OCI-LY3 (cell line): ENCODE measurements around the gene TMEM63A.
"Not testable (repeated sequence)": the region's sequence is repeated elsewhere in the genome, so short reads cannot be mapped to it uniquely, and the experiment has no call there.

Experiments used
- H2AFZ ChIP-seq: fragments of 200-600, 300-600 bp; shearing (Covaris generic); 2 replicates; pipeline ENCODE4 v1.6.0; 2014; ENCODE audit warnings: antibody characterized with exemption, low read depth, low read length
- H3K27ac ChIP-seq: fragments of 200-600, 300-600 bp; sonication (generic); 2 replicates; pipeline ENCODE4 v1.5.1; 2014; ENCODE audit warnings: mild to moderate bottlenecking, low read length, moderate library complexity, mixed read lengths
- H3K27me3 ChIP-seq: fragments of 200-600, 300-600 bp; sonication (generic); 2 replicates; pipeline ENCODE4 v1.6.1; 2014; ENCODE audit warnings: low read depth, low read length, mixed read lengths
- H3K36me3 ChIP-seq: fragments of 200-600, 300-600 bp; sonication (generic); replicated peaks from 2 replicates; pipeline ENCODE3; 2014; ENCODE audit warnings: low read depth, low read length, mixed read lengths
- H3K4me1 ChIP-seq: fragments of 300-600, 200-600 bp; sonication (generic); 2 replicates; pipeline ENCODE4 v1.6.1; 2014; ENCODE audit warnings: low read length, mixed read lengths
- H3K4me2 ChIP-seq: fragments of 200-600, 300-600 bp; sonication (generic); 2 replicates; pipeline ENCODE4 v1.6.1; 2014; ENCODE audit warnings: low read length, mixed read lengths
- H3K4me3 ChIP-seq: fragments of 300-600, 200-600 bp; sonication (generic); 2 replicates; pipeline ENCODE4 v1.5.1; 2014; ENCODE audit warnings: antibody characterized with exemption, mild to moderate bottlenecking, low read length, moderate library complexity
- H3K79me2 ChIP-seq: fragments of 300-600, 200-600 bp; shearing (Covaris generic); 2 replicates; pipeline ENCODE4 v1.6.1; 2014; ENCODE audit warnings: mild to moderate bottlenecking, low read length, mixed read lengths
- H3K9ac ChIP-seq: fragments of 300-600, 200-600 bp; shearing (Covaris generic); 2 replicates; pipeline ENCODE4 v1.6.0; 2014; ENCODE audit warnings: mild to moderate bottlenecking, low read length, moderate library complexity
- H3K9me3 ChIP-seq: fragments of 200-600, 300-600 bp; shearing (Covaris generic); 2 replicates; pipeline ENCODE4 v1.6.1; 2014; ENCODE audit warnings: low read length, mixed read lengths; ENCODE audit not compliant: insufficient read depth
- H4K20me1 ChIP-seq: fragments of 200-600, 300-600 bp; sonication (generic); 2 replicates; pipeline ENCODE4 v1.6.1; 2016; ENCODE audit warnings: low read length, mixed read lengths; ENCODE audit not compliant: insufficient read depth
- CTCF ChIP-seq: fragments of 200-600, 300-600 bp; sonication (generic); IDR thresholded peaks from 2 replicates; pipeline ENCODE4 v1.5.1; 2014; ENCODE audit warnings: antibody characterized with exemption, low read length, low read depth
- EZH2phosphoT487 ChIP-seq: fragments of 200-600 bp; shearing (Covaris generic); IDR thresholded peaks from 2 replicates; pipeline ENCODE4 v1.6.1; 2018; ENCODE audit warnings: antibody characterized with exemption, mixed run types, low read depth

Gene TMEM63A

GRCh38 chr1:225809842-225810578 lies 72.2 kb downstream of the TMEM63A start, which contains the start of gene EPHX1:
Gene EPHX1 (plus strand): TSS chr1:225810124. CDS start chr1:225828730, 18,606 bp downstream.
- no peak within 1 kb of the TSS for H3K27ac ChIP-seq

GRCh38 chr1:225808136-225808535 lies 74.0 kb downstream of the TMEM63A start:
- H4K20me1 ChIP-seq: no peaks in the 10 kb centered on the region
- no peaks in the 10 kb centered on the region for H3K9me3 ChIP-seq
- H3K9ac ChIP-seq: no peak overlapping the region
- no peak overlapping the region for H3K4me2 ChIP-seq
- H3K79me2 ChIP-seq: no peaks in the 10 kb centered on the region
- H3K27me3 ChIP-seq: no peaks in the 10 kb centered on the region
- no peak overlapping the region for H2AFZ ChIP-seq
- H3K4me3 ChIP-seq: no peak overlapping the region
- TF ChIP-seq CTCF (no peak), EZH2phosphoT487 (no peak)
- no peak overlapping the region for H3K27ac ChIP-seq
- no peaks in the 10 kb centered on the region for H3K36me3 ChIP-seq
- H3K4me1 ChIP-seq: peaks cover 7% of the 10 kb centered on the region

More at GRCh38 chr1:225809842-225810578, 72.2 kb downstream of the TMEM63A start, which contains the start of gene EPHX1:
- peak within 1 kb of the TSS; percentile 76 for H3K4me2 ChIP-seq
- TF ChIP-seq CTCF (peak; percentile 18; the same call in 1 of the 2 replicates), EZH2phosphoT487 (no peak)
- H3K79me2 ChIP-seq: no peaks in the 10 kb centered on the region
- H3K4me3 ChIP-seq: peak within 1 kb of the TSS; percentile 89
- no peaks in the 10 kb centered on the region for H3K27me3 ChIP-seq
- H3K9me3 ChIP-seq: no peaks in the 10 kb centered on the region
- peak within 1 kb of the TSS; percentile 60 for H3K9ac ChIP-seq
- no peaks in the 10 kb centered on the region for H4K20me1 ChIP-seq
- H2AFZ ChIP-seq: peak within 1 kb of the TSS; percentile 81
- H3K36me3 ChIP-seq: no peaks in the 10 kb centered on the region
- H3K4me1 ChIP-seq: peaks cover 7% of the 10 kb centered on the region

GRCh38 chr1:225806736-225807135 lies 75.4 kb downstream of the TMEM63A start:
- H3K27me3 ChIP-seq, H3K36me3 ChIP-seq, H2AFZ ChIP-seq, H3K4me3 ChIP-seq, H3K79me2 ChIP-seq, H3K27ac ChIP-seq, H3K4me2 ChIP-seq, H4K20me1 ChIP-seq, H3K4me1 ChIP-seq, H3K9me3 ChIP-seq, H3K9ac ChIP-seq: not testable (repeated sequence)

- no peak overlapping the region for H3K4me2 ChIP-seq
These were observed 75.9 kb downstream of the TMEM63A start for GRCh38 chr1:225806249-225806648.

GRCh38 chr1:225801146-225801545 lies 81.0 kb downstream of the TMEM63A start:
- not testable (repeated sequence) for H3K79me2 ChIP-seq, H3K4me3 ChIP-seq, H3K27me3 ChIP-seq, H2AFZ ChIP-seq, H4K20me1 ChIP-seq, H3K9ac ChIP-seq, H3K27ac ChIP-seq, H3K9me3 ChIP-seq, H3K4me2 ChIP-seq, H3K4me1 ChIP-seq, H3K36me3 ChIP-seq

More at GRCh38 chr1:225806249-225806648, 75.9 kb downstream of the TMEM63A start:
- Histone ChIP-seq H3K9ac (no peak overlapping the region), H3K27me3 (no peaks in the 10 kb centered on the region), H3K4me3 (no peak overlapping the region), H3K4me1 (peaks cover 7% of the 10 kb centered on the region), H3K27ac (no peak overlapping the region), H3K79me2 (no peaks in the 10 kb centered on the region), H3K36me3 (no peaks in the 10 kb centered on the region), H3K9me3 (no peaks in the 10 kb centered on the region), H4K20me1 (no peaks in the 10 kb centered on the region), H2AFZ (no peak overlapping the region)
- no peak for TF ChIP-seq EZH2phosphoT487
- no peak for TF ChIP-seq CTCF

GRCh38 chr1:225796097-225796496 lies 86.1 kb downstream of the TMEM63A start:
- not testable (repeated sequence) for H3K4me3 ChIP-seq, H4K20me1 ChIP-seq, H3K79me2 ChIP-seq, H3K27ac ChIP-seq, H2AFZ ChIP-seq, H3K27me3 ChIP-seq, H3K4me1 ChIP-seq, H3K9ac ChIP-seq, H3K4me2 ChIP-seq
- peaks cover 15% of the 10 kb centered on the region for H3K9me3 ChIP-seq
- H3K36me3 ChIP-seq: peaks cover 36% of the 10 kb centered on the region
